GM18502 (cell line): Measurements from ENCODE around the gene RELT.
A peak's percentile ranks its signal among the peaks of the same experiment; 100 is the strongest.

Experiments used
- ATAC-seq: cut with Tn5 transposase; IDR thresholded peaks from one replicate; pipeline ENCODE4 v1.9.1; 2021; ENCODE audit warnings: mild to moderate bottlenecking; ENCODE audit not compliant: unreplicated experiment, poor library complexity

The RELT gene

DNA sequence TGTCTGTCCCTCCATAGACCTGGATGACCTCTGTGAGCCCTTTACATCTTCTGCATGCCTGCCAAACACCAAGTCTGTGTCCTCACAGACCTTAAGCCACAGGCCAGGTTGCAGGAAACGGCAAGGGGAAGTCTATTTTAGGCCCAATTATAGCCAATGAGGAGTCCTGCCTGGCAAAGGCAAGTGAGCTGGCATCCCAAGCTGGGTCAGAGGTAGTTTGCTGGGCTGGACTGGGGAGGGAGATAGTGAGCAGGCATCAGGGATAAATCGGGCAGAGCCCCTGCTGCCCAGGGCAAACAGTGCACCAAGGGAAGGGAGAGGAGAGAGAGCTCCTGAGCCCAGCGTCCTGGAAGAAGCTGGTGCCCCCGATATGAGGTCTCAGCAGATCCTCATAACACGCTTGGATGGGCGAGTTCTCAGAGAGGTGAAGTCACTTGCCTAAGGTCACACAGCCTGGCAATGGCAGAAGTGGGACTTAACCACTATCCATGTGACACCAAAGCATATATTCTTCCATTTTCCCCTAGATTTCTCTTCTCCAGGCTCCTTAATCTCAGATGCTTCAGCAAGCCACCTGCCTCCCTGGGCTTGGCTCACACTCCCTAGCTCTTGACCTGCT lies 3.7 kb upstream of the RELT start:
- no peak for ATAC-seq

- ATAC-seq: no peak
These were observed 2.0 kb upstream of the RELT start for GRCh38 chr11:73374151-73374550.

DNA sequence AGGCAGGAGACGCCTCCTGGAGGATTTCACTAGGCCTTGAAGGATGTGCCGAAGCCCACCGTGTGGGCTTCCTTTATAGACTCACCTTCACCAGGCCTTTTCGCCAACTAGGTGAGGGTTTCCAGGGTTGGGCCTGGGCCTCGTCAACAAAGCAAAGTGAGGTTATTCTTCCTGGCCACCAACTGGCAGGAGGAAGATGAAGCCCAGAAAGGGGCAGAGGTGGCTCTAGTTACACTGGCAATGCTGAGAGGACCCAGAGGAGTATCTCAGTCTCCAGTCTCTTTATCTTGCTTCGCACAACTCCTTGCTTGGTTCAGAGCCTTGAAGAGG lies 404 bp upstream of the RELT start:
- ATAC-seq: no peak

GRCh38 chr11:73376803-73377629 lies 817 bp downstream of the RELT start:
- ATAC-seq: peak; percentile 11

GRCh38 chr11:73379189-73379880 lies 3.1 kb downstream of the RELT start:
- no peak for ATAC-seq

DNA sequence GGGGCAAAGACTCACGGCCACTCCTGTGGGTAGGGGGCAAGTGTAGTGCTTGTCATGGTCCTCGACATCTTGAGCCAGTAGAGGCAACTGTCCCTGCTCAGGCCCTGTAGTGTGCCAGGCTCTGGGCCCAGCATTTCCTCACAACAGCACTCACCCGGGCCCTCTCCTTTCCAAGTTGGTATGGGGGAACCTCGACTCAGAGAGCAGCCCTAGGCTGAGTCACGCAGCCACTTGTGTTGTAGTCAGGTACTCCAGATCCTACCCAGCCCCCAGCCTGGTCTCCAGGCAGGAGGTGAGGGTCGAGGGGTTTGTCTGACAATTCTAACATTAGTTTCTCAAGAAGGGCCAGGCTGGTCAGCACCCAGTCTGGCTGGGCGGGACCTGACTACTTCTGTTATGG lies 4.1 kb downstream of the RELT start:
- no peak for ATAC-seq

- no peak for ATAC-seq
These were observed 4.8 kb downstream of the RELT start for GRCh38 chr11:73380897-73381410.

GRCh38 chr11:73381589-73381988 lies 5.4 kb downstream of the RELT start:
- no peak for ATAC-seq

- no peak for ATAC-seq
These were observed 6.0 kb downstream of the RELT start for GRCh38 chr11:73382183-73382582.

- no peak for ATAC-seq
These were observed 6.5 kb downstream of the RELT start for GRCh38 chr11:73382747-73383146.

- no peak for ATAC-seq
These were observed 7.3 kb downstream of the RELT start for GRCh38 chr11:73383249-73384124.

DNA sequence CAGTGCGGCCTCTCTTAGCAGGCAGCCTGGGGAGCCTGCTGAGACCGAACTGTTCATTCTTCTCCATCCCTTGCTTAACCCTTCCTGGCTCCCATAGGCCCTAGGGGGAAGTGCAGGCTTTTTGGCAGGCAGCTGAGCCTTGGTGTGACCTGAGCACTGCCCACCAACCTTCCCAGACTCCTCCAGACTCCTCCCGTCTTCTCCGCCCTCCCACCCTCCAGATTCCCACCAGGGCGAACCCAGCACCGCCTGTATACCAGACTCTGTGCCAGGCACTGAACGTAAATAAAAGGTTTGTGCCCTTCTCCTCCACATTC lies 7.9 kb downstream of the RELT start:
- ATAC-seq: no peak

GRCh38 chr11:73384531-73384871 lies 8.3 kb downstream of the RELT start:
- ATAC-seq: no peak

GRCh38 chr11:73384872-73385689 lies 8.9 kb downstream of the RELT start:
- peak; percentile 52 for ATAC-seq

GRCh38 chr11:73386016-73386415 lies 9.8 kb downstream of the RELT start:
- ATAC-seq: no peak

GRCh38 chr11:73386546-73386945 lies 10.3 kb downstream of the RELT start:
- no peak for ATAC-seq

GRCh38 chr11:73387594-73388264 lies 11.5 kb downstream of the RELT start:
- ATAC-seq: no peak

DNA sequence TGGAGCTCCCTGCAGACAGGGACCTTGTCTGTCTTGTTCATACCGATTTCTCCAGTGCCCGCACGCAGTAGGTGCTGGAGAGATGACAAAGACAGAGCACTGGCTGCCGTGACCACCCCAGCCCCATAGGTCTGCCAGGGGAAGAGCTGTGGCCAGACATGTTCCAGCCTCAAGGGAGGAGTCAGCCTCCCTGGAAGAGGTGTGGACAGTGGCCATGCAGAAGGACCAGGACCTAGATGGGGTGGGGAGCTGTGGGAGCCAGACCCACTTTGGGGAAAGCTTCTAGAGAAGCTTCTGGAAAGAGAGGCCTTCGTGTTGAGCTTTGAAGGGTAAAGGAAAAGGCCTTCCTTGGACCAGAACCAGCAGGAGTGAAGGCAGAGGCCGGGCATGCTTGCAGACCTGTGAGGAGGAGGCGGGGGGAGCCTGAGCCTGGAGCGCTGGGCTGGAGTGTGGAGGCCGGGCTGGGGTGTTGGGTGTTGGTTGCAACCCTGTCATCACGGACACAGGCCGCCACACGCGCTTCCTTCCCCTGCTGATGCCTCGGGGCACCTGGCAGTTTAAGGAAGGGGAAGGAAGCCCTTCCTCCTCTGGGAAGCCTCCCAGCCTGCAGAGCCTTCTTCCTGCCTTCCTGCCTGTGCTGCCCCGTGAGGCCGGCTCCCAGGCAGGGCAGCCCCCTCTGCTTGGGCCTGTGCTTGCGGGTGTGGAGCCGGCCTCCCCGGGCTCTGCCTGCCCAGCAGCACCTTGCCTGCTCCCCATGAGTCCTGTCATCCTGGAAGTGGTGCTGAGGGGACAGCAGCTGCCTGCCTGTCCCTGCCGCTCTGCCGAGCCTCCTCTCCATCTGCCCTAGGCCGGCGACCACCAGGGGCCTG lies 12.3 kb downstream of the RELT start:
- no peak for ATAC-seq
